ENCODE data around the gene HIRA.
"Not testable (repeated sequence)": the region's sequence is repeated elsewhere in the genome, so short reads cannot be mapped to it uniquely, and the experiment has no call there.

- not testable (repeated sequence) for TF ChIP-seq CTCF (IDR thresholded peaks at IDR 0.05; ENCODE audit: low read length); EZH2phosphoT487 (IDR thresholded peaks at IDR 0.05; ENCODE audit: low read length); EZH2 (optimal IDR thresholded peaks at IDR 0.05; ENCODE audit: low read depth, low read length)
Measured at GRCh38 chr22:19306535-19306934, 125.0 kb downstream of the HIRA start.
